Natural killer cell (primary cell): Measurements from ENCODE around the gene SPIB. TPM values are rescaled to one million over a fixed set of nuclear protein-coding genes. Genes with fewer than 3 reads are reported as not detected.

Experiments used
- ATAC-seq, 3 donors: fragments of 150-1000 bp in 2 of 3; fragments of 200-7000 bp in 1 of 3; cut with Tn5 transposase; 1 replicate in 1 of 3; 2 replicates in 2 of 3; pipeline ENCODE4 v1.10.0; 2021; ENCODE audit warnings: mild to moderate bottlenecking in 2 of 3, moderate library complexity in 2 of 3
- DNase-seq, 2 donors: peaks; one replicate each; pipeline versions ENCODE4 v3.0.0 to v3.0.0-alpha.2; 2013 to 2021; ENCODE audit warnings: mixed read lengths in 1 of 2
- H3K27ac ChIP-seq: one replicate; pipeline ENCODE4 v1.5.1; 2013; ENCODE audit warnings: mild to moderate bottlenecking, low read length
- H3K27me3 ChIP-seq: one replicate; pipeline ENCODE4 v1.6.1; 2013; ENCODE audit warnings: low read length; ENCODE audit not compliant: control insufficient read depth, insufficient read depth
- H3K36me3 ChIP-seq: one replicate; pipeline ENCODE4 v1.6.1; 2013; ENCODE audit warnings: low read length; ENCODE audit not compliant: control insufficient read depth, insufficient read depth
- H3K4me1 ChIP-seq: one replicate; pipeline ENCODE4 v1.6.1; 2013; ENCODE audit warnings: low read length; ENCODE audit not compliant: control insufficient read depth, insufficient read depth
- H3K4me3 ChIP-seq: one replicate; pipeline ENCODE4 v1.5.1; 2013; ENCODE audit warnings: low read length
- H3K9me3 ChIP-seq: one replicate; pipeline ENCODE4 v1.6.1; 2013; ENCODE audit warnings: low read length; ENCODE audit not compliant: control insufficient read depth, insufficient read depth
- H3K27ac Mint-ChIP-seq, 2 donors: one replicate each; pipeline ENCODE4 v1.8.0; 2022; ENCODE audit warnings: mild to moderate bottlenecking in 2 of 2, mixed read lengths in 2 of 2, moderate library complexity in 1 of 2
- H3K27me3 Mint-ChIP-seq, 2 donors: one replicate each; pipeline ENCODE4 v1.8.0; 2022; ENCODE audit warnings: low read depth in 2 of 2, mixed read lengths in 2 of 2
- H3K36me3 Mint-ChIP-seq: one replicate; pipeline ENCODE4 v1.8.0; 2022; ENCODE audit warnings: mixed read lengths
- H3K4me1 Mint-ChIP-seq, 2 donors: one replicate each; pipeline ENCODE4 v1.8.0; 2022; ENCODE audit warnings: mixed read lengths in 2 of 2
- H3K4me3 Mint-ChIP-seq: one replicate; pipeline ENCODE4 v1.8.0; 2022; ENCODE audit warnings: mild to moderate bottlenecking, moderate library complexity, mixed read lengths
- H3K9me3 Mint-ChIP-seq, 2 donors: one replicate each; pipeline ENCODE4 v1.8.0; 2022; ENCODE audit warnings: mixed read lengths in 2 of 2
- CTCF ChIP-seq: fragments of 200-600 bp; IDR thresholded peaks from one replicate; pipeline ENCODE4 v1.8.0; 2022; ENCODE audit warnings: antibody characterized with exemption
- WGBS: methylation state at CpG from one replicate; pipeline ENCODE4 v1.1.7; 2013; ENCODE audit warnings: missing lambda C conversion rate; ENCODE audit not compliant: insufficient coverage; 5-methylcytosine and 5-hydroxymethylcytosine counted together
- intact Hi-C: fragments of 100-400 bp; cut with micrococcal nuclease; formaldehyde crosslinking; loops from one replicate; pipeline ENCODE4 v1.14.2; 2022
- total RNA-seq, 4 donors: library from RNA; stranded (reverse); fragments of 120-200 nt in 1 of 4; gene quantifications; one replicate each; pipeline versions ENCODE4 v1.2.3 to v1.2.4, GENCODE V29; 2013 to 2022

Gene SPIB
- total RNA-seq, result 1 to 10 TPM in 1 of 3 donors, under 1 TPM in 2; 0.77 to 2.8 (median 0.78) TPM
- total RNA-seq (2013), result 51.2 TPM

- no peaks in the 10 kb centered on the region for H3K9me3 Mint-ChIP-seq
- ATAC-seq, result no peak
- Histone ChIP-seq H3K27ac (peak within 1 kb of the TSS; percentile 74), H3K27me3 (peaks cover 6% of the 10 kb centered on the region), H3K36me3 (no peaks in the 10 kb centered on the region), H3K4me1 (peaks cover 53% of the 10 kb centered on the region), H3K9me3 (no peaks in the 10 kb centered on the region), H3K4me3 (peak within 1 kb of the TSS; percentile 55)
- H3K4me3 Mint-ChIP-seq, result no peak within 1 kb of the TSS
- peaks cover 12 to 27% of the 10 kb centered on the region in 2 donors for H3K4me1 Mint-ChIP-seq
- no peaks in the 10 kb centered on the region for H3K36me3 Mint-ChIP-seq
- intact Hi-C loops, result no loop called here
- TF ChIP-seq CTCF, result no peak
- DNase-seq, result no peak
- H3K27ac Mint-ChIP-seq, result peak within 1 kb of the TSS in 1 of 2 donors; percentile 73
- 35% methylated on average over 34 of the region's 34 CpGs for WGBS
- H3K27me3 Mint-ChIP-seq, result peaks cover 23 to 27% of the 10 kb centered on the region in 2 donors
Observed at GRCh38 chr19:50418176-50419021, at the start of gene SPIB. Gene SPIB, plus strand, starts transcription at chr19:50418938. Its CDS starts 25 bp downstream, at chr19:50418963.

GRCh38 chr19:50371914-50372475 lies 46.7 kb upstream of the SPIB start:
- no peak for ATAC-seq
- H3K27ac ChIP-seq, result no peak overlapping the region
- H3K9me3 ChIP-seq, result no peaks in the 10 kb centered on the region
- H3K27me3 ChIP-seq, result no peaks in the 10 kb centered on the region
- intact Hi-C loops, result no loop called here
- no peak for DNase-seq
- no peaks in the 10 kb centered on the region for H3K27me3 Mint-ChIP-seq
- no peaks in the 10 kb centered on the region for H3K36me3 ChIP-seq
- no peak overlapping the region for H3K27ac Mint-ChIP-seq
- H3K9me3 Mint-ChIP-seq, result no peaks in the 10 kb centered on the region
- 78% methylated on average over 7 of the region's 10 CpGs for WGBS
- peaks cover 24% of the 10 kb centered on the region for H3K4me1 ChIP-seq
- H3K4me3 Mint-ChIP-seq, result no peak overlapping the region
- no peak for TF ChIP-seq CTCF
- peaks cover 18 to 19% of the 10 kb centered on the region in 2 donors for H3K4me1 Mint-ChIP-seq
- H3K36me3 Mint-ChIP-seq, result no peaks in the 10 kb centered on the region
- H3K4me3 ChIP-seq, result no peak overlapping the region

- TF ChIP-seq CTCF, result no peak
- H3K9me3 Mint-ChIP-seq, result no peaks in the 10 kb centered on the region
- Histone ChIP-seq H3K4me1 (peaks cover 10% of the 10 kb centered on the region), H3K27ac (peak within 1 kb of the TSS; percentile 99), H3K36me3 (peaks cover 40% of the 10 kb centered on the region), H3K4me3 (peak within 1 kb of the TSS; percentile 96), H3K9me3 (no peaks in the 10 kb centered on the region), H3K27me3 (no peaks in the 10 kb centered on the region)
- peak within 1 kb of the TSS; percentile 99 for H3K4me3 Mint-ChIP-seq
- 1% methylated on average over 62 of the region's 67 CpGs for WGBS
- peak; percentile 94 to 99 for DNase-seq
- H3K27me3 Mint-ChIP-seq, result no peaks in the 10 kb centered on the region
- intact Hi-C loops, result loop anchor here (1.0 kb wide), 1 partner anchor 8 kb away; the partner anchor contains the start of gene POLD1
- no peaks in the 10 kb centered on the region for H3K36me3 Mint-ChIP-seq
- ATAC-seq, result peak; percentile 86 to 97 (median 90)
- peaks cover 14 to 29% of the 10 kb centered on the region in 2 donors for H3K4me1 Mint-ChIP-seq
- H3K27ac Mint-ChIP-seq, result peak within 1 kb of the TSS; percentile 99 to 100
Observed at GRCh38 chr19:50376166-50377050, 42.3 kb upstream of the SPIB start, which contains the start of gene NR1H2. Gene NR1H2, plus strand, starts transcription at chr19:50376457. Its CDS starts 1,149 bp downstream, at chr19:50377606.
